SK-N-SH treated with all-trans-retinoic acid at 6 μM for 48 hours (cell line): ENCODE data around the gene KDM6B.

ENCODE experiments used
- ATAC-seq: fragments of 200-7000 bp; cut with Tn5 transposase; 3 replicates; pipeline ENCODE4 v1.9.1; 2020; ENCODE audit warnings: mild to moderate bottlenecking, moderate library complexity
- ARNTL ChIP-seq: fragments of 450-650 bp; formaldehyde crosslinking; IDR thresholded peaks from 2 replicates; pipeline ENCODE4 v1.5.0; 2020; ENCODE audit warnings: low read depth, mild to moderate bottlenecking, moderate library complexity, borderline replicate concordance
- BACH2 ChIP-seq: fragments of 250-450 bp; sonication (Bioruptor Pico); IDR thresholded peaks from 2 replicates; pipeline ENCODE4 v1.9.0; 2021; ENCODE audit warnings: mild to moderate bottlenecking, borderline replicate concordance
- CSDC2 ChIP-seq: fragments of 250-450 bp; sonication (Bioruptor Pico); IDR thresholded peaks from 2 replicates; pipeline ENCODE4 v1.5.0; 2020; ENCODE audit warnings: mild to moderate bottlenecking, moderate library complexity
- ESRRG ChIP-seq: fragments of 250-450 bp; sonication (Bioruptor Pico); IDR thresholded peaks from 2 replicates; pipeline ENCODE4 v1.6.1; 2021; ENCODE audit warnings: mild to moderate bottlenecking
- ISL1 ChIP-seq: fragments of 250-450 bp; sonication (Bioruptor Pico); IDR thresholded peaks from 2 replicates; pipeline ENCODE4 v2.1.2; 2022; ENCODE audit warnings: mild to moderate bottlenecking, moderate library complexity
- RARB ChIP-seq: fragments of 250-450 bp; sonication (Bioruptor Pico); IDR thresholded peaks from 2 replicates; pipeline ENCODE4 v1.8.0; 2021; ENCODE audit warnings: mild to moderate bottlenecking, moderate library complexity
- SNAI2 ChIP-seq: fragments of 250-450 bp; sonication (Bioruptor Pico); IDR thresholded peaks from 2 replicates; pipeline ENCODE4 v1.5.0; 2020; ENCODE audit warnings: mild to moderate bottlenecking, moderate library complexity
- TCF4 ChIP-seq: fragments of 250-450 bp; sonication (Bioruptor Pico); IDR thresholded peaks from 2 replicates; pipeline ENCODE4 v1.8.0; 2021; ENCODE audit warnings: mild to moderate bottlenecking, moderate library complexity, borderline replicate concordance
- TOX ChIP-seq: fragments of 250-450 bp; sonication (Bioruptor Pico); IDR thresholded peaks from 2 replicates; pipeline ENCODE4 v1.8.0; 2021; ENCODE audit warnings: mild to moderate bottlenecking, moderate library complexity, borderline replicate concordance
- ZC3H10 ChIP-seq: fragments of 250-450 bp; sonication (Bioruptor Pico); IDR thresholded peaks from 2 replicates; pipeline ENCODE4 v1.5.1; 2021; ENCODE audit warnings: mild to moderate bottlenecking, moderate library complexity
- ZFP30 ChIP-seq: fragments of 450-650 bp; formaldehyde crosslinking; IDR thresholded peaks from 2 replicates; pipeline ENCODE4 v1.5.0; 2022; ENCODE audit warnings: mild to moderate bottlenecking, moderate library complexity
- ZNF565 ChIP-seq: fragments of 450-650 bp; formaldehyde crosslinking; conservative IDR thresholded peaks from 2 replicates; pipeline ENCODE4 v1.5.0; 2020; ENCODE audit warnings: low read depth, mild to moderate bottlenecking, moderate library complexity
- ZNF8 ChIP-seq: fragments of 450-650 bp; formaldehyde crosslinking; IDR thresholded peaks from 2 replicates; pipeline ENCODE4 v1.5.0; 2020; ENCODE audit warnings: mild to moderate bottlenecking, moderate library complexity
- TF ChIP-seq, protein P1 (sequence below): fragments of 250-450 bp; sonication (Bioruptor Pico); IDR thresholded peaks from 2 replicates; pipeline ENCODE4 v1.5.1; 2021; ENCODE audit warnings: mild to moderate bottlenecking, moderate library complexity
- TF ChIP-seq, protein P2 (sequence below): fragments of 250-450 bp; sonication (Bioruptor Pico); IDR thresholded peaks from 2 replicates; pipeline ENCODE4 v1.5.1; 2020; ENCODE audit warnings: low read depth, mild to moderate bottlenecking, moderate library complexity
- TF ChIP-seq, protein P3 (sequence below): fragments of 250-450 bp; sonication (Bioruptor Pico); IDR thresholded peaks from 2 replicates; pipeline ENCODE4 v1.8.0; 2020; ENCODE audit warnings: mild to moderate bottlenecking, moderate library complexity, borderline replicate concordance
- TF ChIP-seq, protein P4 (sequence below): fragments of 250-450 bp; sonication (Bioruptor Pico); IDR thresholded peaks from 2 replicates; pipeline ENCODE4 v1.8.0; 2021; ENCODE audit warnings: low read depth, mild to moderate bottlenecking, moderate library complexity, borderline replicate concordance
- TF ChIP-seq, protein P5 (sequence below): fragments of 250-450 bp; sonication (Bioruptor Pico); IDR thresholded peaks from 2 replicates; pipeline ENCODE4 v1.5.0; 2020; ENCODE audit warnings: mild to moderate bottlenecking, moderate library complexity

KDM6B gene

DNA sequence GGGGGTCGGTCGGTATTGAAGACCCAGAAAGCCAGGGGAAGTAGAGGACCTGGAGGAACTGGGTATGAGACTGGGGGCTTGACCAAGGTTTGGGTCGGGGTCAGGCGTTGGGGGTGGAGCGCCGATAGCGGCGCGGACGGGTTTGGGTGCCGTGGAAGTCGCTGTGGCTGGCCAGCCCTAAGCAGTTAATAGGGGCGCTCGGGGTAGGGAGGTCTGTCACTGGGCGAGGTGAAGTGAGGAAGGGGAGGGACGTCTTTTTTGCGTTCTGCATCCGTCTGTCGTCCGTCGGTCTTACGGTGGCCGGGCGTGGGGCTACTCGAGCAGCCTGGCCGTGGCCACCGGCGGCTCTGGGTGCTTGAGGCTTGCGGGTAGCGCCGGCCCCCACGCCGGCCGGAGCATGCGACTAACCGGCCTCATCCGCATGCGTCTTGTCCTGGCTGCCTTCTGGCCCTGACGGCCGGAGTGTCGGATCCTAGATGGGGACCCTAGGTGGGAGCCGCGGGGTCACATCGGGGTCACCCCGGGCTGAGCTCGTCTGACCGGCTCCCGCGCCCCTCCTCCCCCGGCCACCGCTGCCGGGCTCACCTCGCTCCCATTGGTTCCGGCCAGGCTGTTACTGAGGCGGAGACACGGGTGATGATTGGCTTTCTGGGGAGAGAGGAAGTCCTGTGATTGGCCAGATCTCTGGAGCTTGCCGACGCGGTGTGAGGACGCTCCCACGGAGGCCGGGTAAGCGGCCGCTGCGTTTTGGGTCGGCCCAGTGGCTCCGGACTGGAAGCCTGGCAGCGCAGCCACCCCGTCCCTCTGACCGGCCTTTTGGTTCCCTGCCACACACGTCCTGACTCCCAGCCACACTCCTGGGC lies 10.5 kb downstream of the KDM6B start:
- TF ChIP-seq CSDC2 (CRISPR knock-in tag), result 0 out of 2 replicates have a peak, but pooled peaks have one; percentile 21
- TF ChIP-seq, protein P1, sequence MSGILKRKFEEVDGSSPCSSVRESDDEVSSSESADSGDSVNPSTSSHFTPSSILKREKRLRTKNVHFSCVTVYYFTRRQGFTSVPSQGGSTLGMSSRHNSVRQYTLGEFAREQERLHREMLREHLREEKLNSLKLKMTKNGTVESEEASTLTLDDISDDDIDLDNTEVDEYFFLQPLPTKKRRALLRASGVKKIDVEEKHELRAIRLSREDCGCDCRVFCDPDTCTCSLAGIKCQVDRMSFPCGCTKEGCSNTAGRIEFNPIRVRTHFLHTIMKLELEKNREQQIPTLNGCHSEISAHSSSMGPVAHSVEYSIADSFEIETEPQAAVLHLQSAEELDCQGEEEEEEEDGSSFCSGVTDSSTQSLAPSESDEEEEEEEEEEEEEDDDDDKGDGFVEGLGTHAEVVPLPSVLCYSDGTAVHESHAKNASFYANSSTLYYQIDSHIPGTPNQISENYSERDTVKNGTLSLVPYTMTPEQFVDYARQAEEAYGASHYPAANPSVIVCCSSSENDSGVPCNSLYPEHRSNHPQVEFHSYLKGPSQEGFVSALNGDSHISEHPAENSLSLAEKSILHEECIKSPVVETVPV (CRISPR knock-in tag), result peak; percentile 26; the same call in 1 of the 2 replicates
- TF ChIP-seq TCF4 (CRISPR knock-in tag), result no peak
- TF ChIP-seq ESRRG (CRISPR knock-in tag), result no peak
- TF ChIP-seq SNAI2 (CRISPR knock-in tag), result no peak
- no peak for TF ChIP-seq ARNTL (CRISPR knock-in tag)
- TF ChIP-seq, protein P2, sequence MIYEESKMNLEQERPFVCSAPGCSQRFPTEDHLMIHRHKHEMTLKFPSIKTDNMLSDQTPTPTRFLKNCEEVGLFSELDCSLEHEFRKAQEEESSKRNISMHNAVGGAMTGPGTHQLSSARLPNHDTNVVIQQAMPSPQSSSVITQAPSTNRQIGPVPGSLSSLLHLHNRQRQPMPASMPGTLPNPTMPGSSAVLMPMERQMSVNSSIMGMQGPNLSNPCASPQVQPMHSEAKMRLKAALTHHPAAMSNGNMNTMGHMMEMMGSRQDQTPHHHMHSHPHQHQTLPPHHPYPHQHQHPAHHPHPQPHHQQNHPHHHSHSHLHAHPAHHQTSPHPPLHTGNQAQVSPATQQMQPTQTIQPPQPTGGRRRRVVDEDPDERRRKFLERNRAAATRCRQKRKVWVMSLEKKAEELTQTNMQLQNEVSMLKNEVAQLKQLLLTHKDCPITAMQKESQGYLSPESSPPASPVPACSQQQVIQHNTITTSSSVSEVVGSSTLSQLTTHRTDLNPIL (CRISPR knock-in tag), result 0 out of 2 replicates have a peak, but pooled peaks have one; percentile 23
- TF ChIP-seq ZNF565, result peak; percentile 54; the same call in 1 of the 2 replicates
- TF ChIP-seq, protein P3, sequence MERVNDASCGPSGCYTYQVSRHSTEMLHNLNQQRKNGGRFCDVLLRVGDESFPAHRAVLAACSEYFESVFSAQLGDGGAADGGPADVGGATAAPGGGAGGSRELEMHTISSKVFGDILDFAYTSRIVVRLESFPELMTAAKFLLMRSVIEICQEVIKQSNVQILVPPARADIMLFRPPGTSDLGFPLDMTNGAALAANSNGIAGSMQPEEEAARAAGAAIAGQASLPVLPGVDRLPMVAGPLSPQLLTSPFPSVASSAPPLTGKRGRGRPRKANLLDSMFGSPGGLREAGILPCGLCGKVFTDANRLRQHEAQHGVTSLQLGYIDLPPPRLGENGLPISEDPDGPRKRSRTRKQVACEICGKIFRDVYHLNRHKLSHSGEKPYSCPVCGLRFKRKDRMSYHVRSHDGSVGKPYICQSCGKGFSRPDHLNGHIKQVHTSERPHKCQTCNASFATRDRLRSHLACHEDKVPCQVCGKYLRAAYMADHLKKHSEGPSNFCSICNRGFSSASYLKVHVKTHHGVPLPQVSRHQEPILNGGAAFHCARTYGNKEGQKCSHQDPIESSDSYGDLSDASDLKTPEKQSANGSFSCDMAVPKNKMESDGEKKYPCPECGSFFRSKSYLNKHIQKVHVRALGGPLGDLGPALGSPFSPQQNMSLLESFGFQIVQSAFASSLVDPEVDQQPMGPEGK (CRISPR knock-in tag), result no peak; the same call in 1 of the 2 replicates
- peak; percentile 82 for ATAC-seq

DNA sequence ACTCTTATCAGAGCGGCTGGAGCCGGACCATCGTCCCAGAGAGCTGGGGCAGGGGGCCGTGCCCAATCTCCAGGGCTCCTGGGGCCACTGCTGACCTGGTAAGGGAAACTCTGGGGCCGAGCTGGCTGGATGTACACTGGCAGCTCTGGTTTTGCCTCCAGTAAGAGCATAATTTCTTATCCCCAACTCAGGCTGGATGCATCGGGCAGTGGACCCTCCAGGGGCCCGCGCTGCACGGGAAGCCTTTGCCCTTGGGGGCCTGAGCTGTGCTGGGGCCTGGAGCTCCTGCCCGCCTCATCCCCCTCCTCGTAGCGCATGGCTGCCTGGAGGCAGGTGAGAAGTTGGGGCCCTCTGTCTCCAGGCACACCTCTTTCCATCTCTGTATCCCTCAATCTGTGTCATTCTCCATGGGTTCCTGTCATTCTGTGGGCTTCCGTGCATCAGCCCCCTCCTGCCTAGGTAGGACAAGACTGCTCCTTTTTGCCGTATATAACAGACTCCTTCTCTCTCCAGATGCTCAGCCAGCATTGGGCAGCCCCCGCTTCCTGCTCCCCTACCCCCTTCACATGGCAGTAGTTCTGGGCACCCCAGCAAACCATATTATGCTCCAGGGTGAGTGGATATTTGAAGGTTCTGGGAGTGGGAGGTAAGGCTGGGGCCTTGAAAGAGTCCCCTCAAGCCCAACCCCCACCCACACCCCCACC lies 11.5 kb downstream of the KDM6B start:
- ATAC-seq, result no peak
- no peak for TF ChIP-seq SNAI2 (CRISPR knock-in tag)
- no peak for TF ChIP-seq ESRRG (CRISPR knock-in tag)
- no peak for TF ChIP-seq ZFP30 (CRISPR knock-in tag)
- TF ChIP-seq ARNTL (CRISPR knock-in tag), result no peak
- no peak for TF ChIP-seq BACH2 (CRISPR knock-in tag)
- no peak for TF ChIP-seq ZNF8 (CRISPR knock-in tag)
- TF ChIP-seq, protein P2 (CRISPR knock-in tag), result no peak
- TF ChIP-seq, protein P4, sequence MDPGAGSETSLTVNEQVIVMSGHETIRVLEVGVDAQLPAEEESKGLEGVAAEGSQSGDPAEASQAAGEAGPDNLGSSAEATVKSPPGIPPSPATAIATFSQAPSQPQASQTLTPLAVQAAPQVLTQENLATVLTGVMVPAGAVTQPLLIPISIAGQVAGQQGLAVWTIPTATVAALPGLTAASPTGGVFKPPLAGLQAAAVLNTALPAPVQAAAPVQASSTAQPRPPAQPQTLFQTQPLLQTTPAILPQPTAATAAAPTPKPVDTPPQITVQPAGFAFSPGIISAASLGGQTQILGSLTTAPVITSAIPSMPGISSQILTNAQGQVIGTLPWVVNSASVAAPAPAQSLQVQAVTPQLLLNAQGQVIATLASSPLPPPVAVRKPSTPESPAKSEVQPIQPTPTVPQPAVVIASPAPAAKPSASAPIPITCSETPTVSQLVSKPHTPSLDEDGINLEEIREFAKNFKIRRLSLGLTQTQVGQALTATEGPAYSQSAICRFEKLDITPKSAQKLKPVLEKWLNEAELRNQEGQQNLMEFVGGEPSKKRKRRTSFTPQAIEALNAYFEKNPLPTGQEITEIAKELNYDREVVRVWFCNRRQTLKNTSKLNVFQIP (CRISPR knock-in tag), result no peak
- TF ChIP-seq, protein P1 (CRISPR knock-in tag), result no peak
- no peak for TF ChIP-seq CSDC2 (CRISPR knock-in tag)
- TF ChIP-seq ZNF565, result no peak
- TF ChIP-seq, protein P3 (CRISPR knock-in tag), result no peak
- TF ChIP-seq ZC3H10, result no peak
- TF ChIP-seq, protein P5, sequence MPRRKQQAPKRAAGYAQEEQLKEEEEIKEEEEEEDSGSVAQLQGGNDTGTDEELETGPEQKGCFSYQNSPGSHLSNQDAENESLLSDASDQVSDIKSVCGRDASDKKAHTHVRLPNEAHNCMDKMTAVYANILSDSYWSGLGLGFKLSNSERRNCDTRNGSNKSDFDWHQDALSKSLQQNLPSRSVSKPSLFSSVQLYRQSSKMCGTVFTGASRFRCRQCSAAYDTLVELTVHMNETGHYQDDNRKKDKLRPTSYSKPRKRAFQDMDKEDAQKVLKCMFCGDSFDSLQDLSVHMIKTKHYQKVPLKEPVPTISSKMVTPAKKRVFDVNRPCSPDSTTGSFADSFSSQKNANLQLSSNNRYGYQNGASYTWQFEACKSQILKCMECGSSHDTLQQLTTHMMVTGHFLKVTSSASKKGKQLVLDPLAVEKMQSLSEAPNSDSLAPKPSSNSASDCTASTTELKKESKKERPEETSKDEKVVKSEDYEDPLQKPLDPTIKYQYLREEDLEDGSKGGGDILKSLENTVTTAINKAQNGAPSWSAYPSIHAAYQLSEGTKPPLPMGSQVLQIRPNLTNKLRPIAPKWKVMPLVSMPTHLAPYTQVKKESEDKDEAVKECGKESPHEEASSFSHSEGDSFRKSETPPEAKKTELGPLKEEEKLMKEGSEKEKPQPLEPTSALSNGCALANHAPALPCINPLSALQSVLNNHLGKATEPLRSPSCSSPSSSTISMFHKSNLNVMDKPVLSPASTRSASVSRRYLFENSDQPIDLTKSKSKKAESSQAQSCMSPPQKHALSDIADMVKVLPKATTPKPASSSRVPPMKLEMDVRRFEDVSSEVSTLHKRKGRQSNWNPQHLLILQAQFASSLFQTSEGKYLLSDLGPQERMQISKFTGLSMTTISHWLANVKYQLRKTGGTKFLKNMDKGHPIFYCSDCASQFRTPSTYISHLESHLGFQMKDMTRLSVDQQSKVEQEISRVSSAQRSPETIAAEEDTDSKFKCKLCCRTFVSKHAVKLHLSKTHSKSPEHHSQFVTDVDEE (CRISPR knock-in tag), result no peak
- TF ChIP-seq ISL1 (CRISPR knock-in tag), result no peak
- no peak for TF ChIP-seq RARB (CRISPR knock-in tag)
- no peak for TF ChIP-seq TOX
